Tongue (tissue), 2 donors: ENCODE measurements around the gene CTNNBL1. TPM values are rescaled to one million over a fixed set of nuclear protein-coding genes. Genes with fewer than 3 reads are reported as not detected.

Source experiments
- DNase-seq: peaks from one replicate; pipeline ENCODE4 v3.0.0-alpha.2; 2015
- total RNA-seq: library from RNA; depleted of rRNA; stranded (reverse); fragments of >200 nt; gene quantifications from one replicate; pipeline ENCODE4 v1.2.3, GENCODE V29; 2014

The CTNNBL1 gene
- total RNA-seq, 1 donor from 2014 or later = 40.2 TPM

DNA sequence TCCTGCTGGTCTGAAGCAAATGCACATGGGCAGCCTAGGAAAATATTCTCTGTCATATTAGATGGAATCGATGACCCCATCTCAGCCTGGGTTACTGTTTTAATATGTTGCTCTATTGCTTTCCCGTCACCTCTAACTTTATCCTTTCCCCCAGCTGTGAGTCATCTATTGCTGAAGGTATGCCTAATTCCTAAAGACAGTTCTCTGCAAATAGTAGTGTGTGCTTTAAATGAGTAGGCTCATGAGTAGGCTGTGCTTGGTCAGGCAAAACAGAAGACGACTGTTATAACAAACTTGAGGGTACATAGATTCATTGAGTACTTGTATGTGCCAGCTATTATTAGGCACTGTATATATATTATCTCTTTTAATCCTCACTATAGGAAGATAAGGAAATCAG is 47.2 kb downstream of the CTNNBL1 start:
- DNase-seq = no peak

DNA sequence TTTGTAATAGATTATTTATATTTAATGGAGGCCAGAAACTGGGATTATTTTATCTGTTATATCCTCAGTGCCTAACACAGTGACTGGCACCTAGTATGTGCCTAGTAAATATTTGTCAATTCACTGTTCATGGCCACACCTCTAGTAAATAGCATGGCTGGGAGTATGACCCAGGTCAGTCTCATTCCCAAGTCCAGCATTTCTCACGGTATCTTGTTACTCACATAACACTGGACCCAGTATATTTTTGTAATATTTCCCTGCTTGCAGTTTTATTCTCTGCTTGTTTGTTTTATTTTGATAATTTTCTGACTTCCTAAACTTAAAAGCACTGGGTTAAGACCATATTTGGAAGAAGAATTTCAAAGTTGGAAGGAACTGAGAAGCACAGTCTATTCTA is 47.7 kb downstream of the CTNNBL1 start:
- DNase-seq = no peak

DNA sequence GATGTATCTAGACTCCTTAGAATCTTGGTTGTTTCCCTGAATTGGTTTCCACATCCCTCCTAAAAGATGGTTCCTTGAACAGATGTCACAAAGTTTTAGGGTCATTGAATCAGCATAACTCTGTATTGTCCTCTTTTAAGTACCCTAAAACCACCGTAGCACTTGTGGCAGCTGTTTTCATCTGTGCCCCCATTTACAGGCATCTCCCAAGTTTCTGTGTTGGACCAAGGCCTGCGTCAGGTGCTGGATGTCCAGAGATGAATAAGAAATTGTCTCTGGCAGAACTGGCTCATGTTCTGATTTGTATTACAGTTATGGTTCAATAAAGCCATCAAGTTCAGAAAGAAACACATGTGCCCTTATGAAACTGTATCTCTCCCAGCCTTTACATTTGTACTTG is 48.3 kb downstream of the CTNNBL1 start:
- peak; percentile 54 for DNase-seq

DNA sequence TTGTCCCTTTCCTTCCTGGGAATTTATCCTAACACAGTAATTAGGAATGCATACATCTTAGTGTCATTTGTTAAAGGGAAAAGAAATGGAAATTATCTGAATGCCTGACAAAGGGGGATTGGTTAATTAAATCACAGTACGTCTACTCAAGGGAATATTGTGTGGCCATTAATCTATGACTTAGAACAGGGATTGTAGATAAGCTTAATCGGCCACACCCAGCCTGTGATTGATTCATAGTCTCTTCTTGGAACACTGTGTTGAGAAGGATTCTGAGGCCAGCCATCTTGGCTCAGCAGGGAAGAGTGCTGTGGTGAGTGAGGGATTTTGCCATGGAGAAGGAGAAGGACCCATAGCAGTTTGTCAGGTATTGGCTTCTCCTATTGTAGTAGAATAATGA is 50.5 kb downstream of the CTNNBL1 start:
- no peak for DNase-seq

- no peak for DNase-seq
Observed at GRCh38 chr20:37745553-37745952, 51.7 kb downstream of the CTNNBL1 start.

GRCh38 chr20:37748015-37748414 is 54.2 kb downstream of the CTNNBL1 start:
- DNase-seq = no peak

- no peak for DNase-seq
Observed at GRCh38 chr20:37749218-37749617, 55.4 kb downstream of the CTNNBL1 start.

- no peak for DNase-seq
Observed at GRCh38 chr20:37749620-37750403, 56.0 kb downstream of the CTNNBL1 start.

GRCh38 chr20:37755665-37756064 is 61.8 kb downstream of the CTNNBL1 start:
- peak; percentile 35 for DNase-seq

GRCh38 chr20:37756234-37756633 is 62.4 kb downstream of the CTNNBL1 start:
- DNase-seq = no peak

DNA sequence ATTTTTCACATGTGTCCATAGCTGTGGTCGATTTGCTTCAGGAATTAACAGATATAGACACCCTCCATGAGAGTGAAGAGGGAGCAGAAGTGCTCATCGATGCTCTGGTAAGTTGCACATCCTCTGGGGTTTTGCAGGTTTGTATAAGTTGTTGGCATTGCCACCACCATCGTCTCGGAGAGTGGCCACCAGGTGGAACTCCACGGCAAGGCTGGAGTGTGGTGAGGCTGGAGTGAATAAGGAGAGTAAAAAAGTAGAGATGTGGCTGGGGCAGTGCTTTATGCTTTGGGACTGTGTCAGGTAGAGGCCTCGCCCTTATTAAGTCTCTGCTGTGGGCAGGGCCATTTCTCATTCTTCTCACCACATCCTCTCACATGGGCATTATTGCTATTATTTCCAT is 63.7 kb downstream of the CTNNBL1 start:
- no peak for DNase-seq

- no peak for DNase-seq
Observed at GRCh38 chr20:37758332-37758731, 64.5 kb downstream of the CTNNBL1 start.

DNA sequence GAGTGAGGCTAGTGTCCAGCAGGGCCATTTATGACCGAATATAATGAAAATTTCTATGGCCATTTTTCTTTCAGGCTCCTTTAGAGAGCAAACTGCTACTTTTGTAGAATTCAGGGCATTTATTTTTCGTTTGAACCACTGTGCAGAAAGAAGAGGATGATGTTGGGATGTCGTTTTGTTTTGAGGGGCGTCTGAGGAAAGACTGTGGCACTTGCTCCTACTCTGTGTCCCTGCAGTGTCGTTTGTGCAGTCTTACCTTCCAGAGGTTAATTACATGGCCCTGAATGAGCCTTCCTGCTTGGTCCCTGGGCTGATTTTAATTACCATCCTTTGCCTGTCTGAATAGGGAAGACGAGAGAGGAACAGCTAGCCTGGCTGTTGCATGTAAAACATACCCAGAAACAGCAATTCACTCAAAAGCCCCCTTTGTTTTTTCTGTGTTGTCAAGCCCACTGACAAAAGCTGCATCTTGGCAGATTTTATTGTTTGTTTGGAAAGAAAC is 65.3 kb downstream of the CTNNBL1 start:
- DNase-seq = no peak

GRCh38 chr20:37759761-37760209 is 66.0 kb downstream of the CTNNBL1 start:
- no peak for DNase-seq

DNA sequence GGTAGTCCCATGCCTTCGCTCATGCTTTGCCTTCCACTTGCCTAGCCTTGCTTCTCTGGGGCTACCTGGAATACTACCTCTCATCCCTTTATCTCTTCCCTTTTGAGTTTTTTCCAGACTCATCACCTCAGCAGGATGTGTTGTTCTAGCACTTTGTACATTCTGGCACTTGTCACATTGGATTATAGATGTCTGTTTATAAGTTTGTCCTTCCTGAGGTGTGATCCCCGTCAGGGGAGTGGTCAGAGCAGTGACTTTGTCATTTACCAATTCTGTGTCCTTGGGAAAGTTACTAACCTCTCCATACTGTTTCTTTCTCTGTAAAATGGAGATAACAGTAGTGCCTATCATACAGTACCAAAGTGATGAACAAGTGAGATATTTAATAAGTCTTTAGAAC is 66.5 kb downstream of the CTNNBL1 start:
- DNase-seq = no peak

- no peak for DNase-seq
Observed at GRCh38 chr20:37762716-37763485, 69.1 kb downstream of the CTNNBL1 start.

DNA sequence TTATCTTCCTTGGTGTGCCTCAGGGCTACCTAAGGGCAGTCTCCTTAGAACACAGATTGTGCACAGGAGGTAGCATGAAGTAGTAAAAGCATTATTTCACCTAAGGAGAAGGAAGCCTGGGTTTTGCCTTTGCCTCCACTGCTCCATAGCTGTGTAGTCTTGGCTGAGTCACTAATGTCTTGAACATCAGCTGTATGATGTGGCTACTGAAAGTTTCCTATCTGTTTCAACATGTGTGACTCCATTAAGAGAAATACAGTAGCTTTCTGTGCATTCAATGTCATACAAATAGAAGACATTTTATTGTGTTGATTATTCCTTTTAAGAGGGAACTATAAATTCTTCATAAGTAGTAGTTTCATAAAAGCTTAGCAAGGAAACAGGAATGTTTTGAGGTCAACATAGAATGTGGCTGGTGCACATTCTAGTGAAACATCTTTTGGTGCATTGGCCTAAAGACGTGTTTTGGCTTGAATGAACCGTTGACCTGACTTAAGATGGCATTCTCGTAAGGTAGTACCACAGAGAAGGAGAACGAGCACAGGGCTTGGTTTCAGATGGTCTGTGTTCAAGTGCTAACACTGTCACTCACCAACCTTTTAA is 70.6 kb downstream of the CTNNBL1 start:
- no peak for DNase-seq

DNA sequence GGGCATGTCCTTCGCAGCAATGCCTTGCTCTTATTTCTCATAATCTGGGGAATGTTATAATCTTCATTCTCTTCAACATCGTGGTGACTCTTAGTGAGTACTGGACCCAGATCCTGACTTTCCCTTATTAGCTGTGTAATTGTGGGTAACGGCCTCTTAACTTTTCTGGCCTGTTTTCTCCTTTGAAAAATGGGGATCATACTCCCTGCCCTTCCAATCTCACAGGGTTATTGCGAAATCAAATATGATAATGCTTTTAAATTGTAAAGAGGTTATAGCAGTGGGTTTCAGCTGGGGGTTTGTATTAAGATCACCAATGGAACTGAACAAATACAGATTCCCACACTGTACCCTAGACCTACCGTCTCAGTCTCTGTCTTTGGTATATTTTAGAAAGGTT is 77.1 kb downstream of the CTNNBL1 start:
- DNase-seq = no peak

DNA sequence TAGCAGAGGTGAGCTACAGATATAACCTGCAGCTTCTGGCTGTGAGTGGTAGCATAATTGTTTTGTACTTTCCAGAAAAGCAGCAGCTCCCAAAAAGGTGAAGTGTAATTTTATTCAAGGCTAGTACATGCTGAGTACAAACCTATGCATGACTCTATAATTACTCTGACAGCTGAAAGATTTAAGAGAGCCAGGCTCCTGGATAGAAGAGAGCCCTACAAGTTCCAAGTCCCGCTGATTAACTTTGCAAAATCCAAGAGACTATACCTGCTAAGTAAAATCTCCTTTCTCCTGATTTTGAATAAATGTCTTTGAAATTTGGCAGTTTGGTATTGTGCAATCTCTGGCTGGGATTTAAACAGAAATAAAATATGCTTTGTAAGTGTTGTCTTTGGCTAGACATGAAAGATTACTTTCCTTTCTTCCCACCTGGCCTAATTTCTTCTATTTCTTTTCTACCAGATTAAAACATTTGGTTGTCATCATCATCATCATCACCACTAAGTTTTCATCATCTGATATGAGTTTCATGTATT is 79.5 kb downstream of the CTNNBL1 start:
- DNase-seq = no peak

DNA sequence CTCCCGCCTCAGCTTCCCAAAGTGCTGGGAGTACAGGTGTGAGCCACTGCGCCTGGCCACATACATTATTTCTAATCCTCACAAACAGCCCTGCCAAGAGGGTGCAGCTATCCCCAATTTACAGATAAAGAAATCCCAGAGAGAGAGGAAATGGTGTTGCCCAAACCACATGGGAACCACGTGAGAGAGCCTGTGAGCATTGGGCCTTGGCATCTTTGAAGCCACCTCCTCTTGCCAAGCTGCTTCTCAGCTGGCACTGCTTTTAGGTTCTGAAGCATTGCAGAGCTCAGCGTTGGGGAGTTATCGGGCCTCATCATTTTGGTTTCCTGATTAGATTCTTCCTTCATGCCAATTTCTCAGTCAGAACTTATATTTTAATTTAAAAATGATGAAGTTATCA is 80.3 kb downstream of the CTNNBL1 start:
- no peak for DNase-seq

- DNase-seq = peak; percentile 70
Observed at GRCh38 chr20:37775200-37775599, 81.4 kb downstream of the CTNNBL1 start.

DNA sequence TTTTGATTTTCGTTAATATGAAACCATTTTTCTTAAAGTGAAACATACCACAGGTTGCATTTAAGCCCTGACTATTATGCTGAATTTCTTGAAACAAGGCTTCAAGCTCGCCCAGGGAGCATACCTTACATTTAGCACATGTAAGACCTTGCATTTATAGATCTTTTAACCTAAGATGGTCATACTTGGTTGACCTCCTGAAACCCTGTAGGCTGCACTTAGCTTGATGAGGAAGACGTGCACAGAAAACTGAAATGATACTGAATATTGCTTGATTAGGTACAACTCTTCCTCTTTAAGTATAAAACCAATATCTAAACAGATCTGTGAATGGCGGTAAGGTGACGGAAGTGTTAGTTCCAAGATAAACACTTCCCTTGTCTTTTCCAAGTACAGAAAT is 82.2 kb downstream of the CTNNBL1 start:
- no peak for DNase-seq

- no peak for DNase-seq
Observed at GRCh38 chr20:37776526-37776925, 82.7 kb downstream of the CTNNBL1 start.
